ENCODE data around the gene SYNJ2.

Gene SYNJ2

GRCh38 chr6:158030380-158031300 is 49.0 kb downstream of the SYNJ2 start:
- no peak for DNase-seq

DNA sequence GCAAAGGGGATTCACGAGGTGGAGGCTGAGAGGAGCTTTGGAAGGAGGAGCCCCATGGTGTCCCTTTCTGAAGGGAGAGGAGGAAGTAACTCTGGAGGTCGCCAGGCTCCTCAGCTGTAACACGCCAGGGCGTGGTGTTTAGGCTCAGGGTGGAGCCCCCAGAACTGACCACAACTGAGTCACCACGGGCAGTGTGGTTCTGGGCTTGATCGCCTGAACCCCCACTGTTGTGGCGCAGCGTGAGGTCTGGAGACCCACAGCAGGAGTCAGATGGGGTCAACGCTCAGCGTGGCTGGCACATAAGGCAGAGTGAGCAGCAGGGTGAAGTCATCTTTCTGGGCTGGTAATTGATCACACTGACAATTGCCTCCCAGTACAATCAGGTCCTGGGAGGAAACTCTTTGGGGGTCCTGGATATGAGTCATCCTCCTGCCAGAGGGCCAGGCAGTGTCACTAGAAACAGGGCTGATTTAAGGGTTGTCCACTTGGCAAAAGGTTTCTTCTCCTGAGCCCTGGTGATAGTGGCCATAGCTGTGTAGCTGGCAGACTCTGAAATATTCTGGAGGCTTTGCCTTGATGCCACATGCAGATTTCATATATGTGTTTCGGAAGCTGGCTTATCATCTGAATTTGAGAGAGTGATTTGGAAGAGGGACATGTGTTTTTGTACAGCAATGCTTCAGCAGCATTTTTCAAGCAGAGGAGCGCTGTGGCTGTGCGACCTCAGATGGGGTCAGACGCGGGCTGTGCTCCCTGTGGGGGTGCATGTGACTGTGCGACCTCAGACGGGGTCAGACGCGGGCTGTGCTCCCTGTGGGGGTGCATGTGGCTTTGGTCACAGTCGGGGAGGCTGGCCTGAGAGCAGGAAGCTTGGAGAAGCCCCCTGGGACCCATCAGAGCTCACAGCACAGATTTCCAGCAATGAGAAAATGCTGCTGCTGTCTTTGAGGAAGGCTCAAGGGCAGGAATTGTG is 50.0 kb downstream of the SYNJ2 start:
- DNase-seq = no peak

DNA sequence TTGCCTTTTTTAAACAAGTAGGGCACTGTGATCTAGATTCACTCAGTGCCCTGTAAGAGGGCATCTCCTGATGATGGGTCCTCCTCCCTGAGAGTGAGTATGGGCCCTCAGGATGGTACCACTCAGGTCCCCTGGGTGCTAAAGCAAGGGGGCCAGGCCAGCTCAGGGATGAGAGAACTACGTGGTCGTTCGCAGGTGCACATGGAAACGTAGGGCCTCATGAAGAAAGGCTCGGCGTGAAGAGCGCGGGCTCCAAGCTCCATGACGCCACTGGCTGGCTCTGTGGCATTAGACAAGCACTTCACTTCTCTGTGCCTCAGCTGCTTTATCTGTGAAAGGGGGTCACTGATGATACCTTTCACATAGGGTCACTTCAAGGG is 50.7 kb downstream of the SYNJ2 start:
- DNase-seq = no peak

DNA sequence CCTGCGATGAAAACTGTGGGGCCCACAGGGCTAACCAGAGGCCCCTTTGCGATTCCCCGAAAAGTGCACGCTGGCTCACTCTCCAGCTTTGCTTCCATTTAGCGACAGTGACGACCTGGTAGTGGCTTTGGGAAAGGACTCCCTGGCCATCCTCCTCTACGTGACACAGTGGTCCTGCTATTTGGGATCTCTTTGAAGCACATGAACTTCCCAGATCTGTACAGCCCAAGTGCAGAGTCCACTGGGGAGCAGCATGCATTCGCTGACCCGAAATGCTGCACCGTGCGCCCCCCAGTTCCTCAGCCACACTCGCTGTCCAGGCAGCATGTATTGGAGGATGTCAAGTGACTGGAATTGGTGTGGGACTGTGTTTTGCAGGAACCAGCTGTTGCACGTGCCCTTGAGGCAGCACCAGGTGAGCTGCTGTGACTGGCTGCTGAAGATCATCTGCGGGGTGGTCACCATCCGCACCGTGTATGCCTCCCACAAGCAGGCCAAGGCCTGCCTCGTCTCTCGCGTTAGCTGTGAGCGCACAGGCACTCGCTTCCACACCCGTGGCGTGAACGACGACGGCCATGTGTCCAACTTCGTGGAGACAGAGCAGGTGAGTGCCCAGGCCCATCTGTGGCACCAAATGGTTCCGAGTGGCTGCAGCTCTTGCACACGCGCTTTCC is 51.6 kb downstream of the SYNJ2 start:
- no peak for DNase-seq

- DNase-seq = no peak
Observed at GRCh38 chr6:158033751-158034702, 52.4 kb downstream of the SYNJ2 start.

DNA sequence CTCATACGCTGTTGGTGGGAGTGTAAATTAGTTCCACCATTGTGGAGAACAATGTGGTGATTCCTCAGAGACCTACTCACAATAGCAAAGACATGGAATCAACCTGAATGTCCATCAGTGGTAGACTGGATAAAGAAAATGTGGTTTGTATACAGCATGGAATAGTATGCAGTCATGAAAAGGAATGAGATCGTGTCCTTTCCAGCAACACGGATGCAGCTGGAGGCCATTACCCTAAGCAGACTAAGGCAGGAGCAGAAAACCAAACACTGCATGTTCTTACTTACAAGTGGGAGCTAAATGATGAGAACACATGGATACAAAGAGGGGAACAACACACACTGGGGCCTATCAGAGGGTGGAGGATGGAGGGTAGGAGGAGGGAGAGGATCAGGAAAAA is 54.6 kb downstream of the SYNJ2 start:
- DNase-seq = no peak

DNA sequence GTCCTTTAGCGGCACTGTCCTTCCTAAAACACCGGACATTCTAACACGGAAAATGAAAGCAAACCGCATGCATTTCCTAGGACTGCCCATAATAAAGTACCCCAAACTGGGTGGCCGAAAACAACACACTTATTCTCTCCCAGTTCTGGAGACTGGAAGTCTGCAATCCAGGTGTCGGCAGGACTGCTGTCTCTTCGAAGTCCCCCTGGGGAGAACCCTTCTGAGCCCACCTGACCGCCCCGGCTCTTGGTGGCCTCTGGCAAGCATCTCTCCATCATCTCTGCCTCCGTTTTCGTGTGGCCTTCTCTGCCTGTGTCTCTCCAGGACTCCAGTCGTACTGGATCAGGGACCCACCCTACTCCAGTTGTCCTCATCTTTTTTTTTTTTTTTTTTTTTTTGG is 55.4 kb downstream of the SYNJ2 start:
- DNase-seq = no peak

GRCh38 chr6:158037771-158038170 is 56.1 kb downstream of the SYNJ2 start:
- no peak for DNase-seq

DNA sequence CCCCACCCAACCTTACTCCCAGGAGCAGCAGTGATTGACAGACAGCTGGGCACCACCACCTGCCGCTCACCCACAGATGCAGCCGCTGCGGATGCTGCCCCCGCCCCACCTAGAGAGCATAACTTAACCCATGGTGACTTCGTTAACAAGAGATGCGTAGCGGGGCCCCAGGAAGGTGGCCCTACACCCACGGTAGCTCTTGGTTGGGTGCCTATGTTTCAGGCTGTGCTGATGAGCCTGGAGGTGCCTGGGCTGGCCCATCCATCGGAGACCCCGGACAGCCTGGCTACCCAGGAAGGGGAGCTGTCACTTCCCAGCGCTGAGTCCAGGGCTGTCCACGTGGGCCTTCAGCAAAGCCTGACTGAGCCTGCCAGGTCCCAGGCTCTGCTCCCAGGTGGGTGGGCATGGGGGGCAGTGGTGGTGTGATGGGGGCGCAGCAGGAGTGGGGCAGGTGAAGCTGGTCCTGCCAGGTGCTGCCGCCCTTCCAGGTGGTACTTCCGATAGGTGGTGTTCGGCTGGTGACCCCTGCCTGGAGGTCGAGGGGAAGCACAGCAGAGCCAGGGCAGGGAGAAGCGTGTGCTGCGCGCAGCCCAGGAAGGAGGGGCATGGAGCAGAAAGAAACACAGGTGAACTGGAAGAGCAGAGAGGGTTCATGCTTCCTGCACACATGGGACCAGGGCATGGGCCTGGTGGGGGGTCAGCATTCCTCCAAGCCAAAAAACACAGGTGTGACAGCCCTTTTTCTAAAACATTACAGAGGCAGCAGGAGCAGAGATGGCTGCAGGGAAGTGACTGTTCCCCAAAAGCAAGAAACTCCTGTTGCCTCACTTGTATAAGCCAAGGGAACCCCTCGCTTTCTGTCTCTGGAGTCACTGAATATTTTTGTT is 56.9 kb downstream of the SYNJ2 start:
- no peak for DNase-seq

GRCh38 chr6:158039178-158039557 is 57.5 kb downstream of the SYNJ2 start:
- no peak for DNase-seq

DNA sequence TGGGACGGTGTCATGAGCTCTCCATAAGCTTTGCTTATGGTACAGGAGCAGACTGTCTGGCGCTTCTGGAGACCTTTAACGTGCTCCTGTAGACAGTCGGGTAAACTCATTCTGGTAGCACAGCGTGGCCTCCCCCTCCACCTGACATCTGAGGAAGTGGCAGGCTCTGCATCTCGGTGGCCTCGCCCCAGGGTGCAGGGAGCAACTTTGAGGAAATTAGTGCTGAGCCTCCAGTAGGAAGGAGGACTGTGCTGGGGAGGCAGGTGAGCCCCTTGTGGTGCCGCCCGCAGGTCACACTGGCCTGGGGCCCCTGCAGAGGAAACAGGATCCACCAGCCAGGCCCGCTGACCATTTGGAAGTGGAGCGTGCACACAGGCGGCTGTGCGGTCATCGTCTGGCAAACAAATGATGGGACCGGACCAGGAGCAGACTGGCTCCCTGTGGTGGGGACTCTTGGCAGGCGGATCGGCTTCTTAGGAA is 57.9 kb downstream of the SYNJ2 start:
- DNase-seq = no peak

DNA sequence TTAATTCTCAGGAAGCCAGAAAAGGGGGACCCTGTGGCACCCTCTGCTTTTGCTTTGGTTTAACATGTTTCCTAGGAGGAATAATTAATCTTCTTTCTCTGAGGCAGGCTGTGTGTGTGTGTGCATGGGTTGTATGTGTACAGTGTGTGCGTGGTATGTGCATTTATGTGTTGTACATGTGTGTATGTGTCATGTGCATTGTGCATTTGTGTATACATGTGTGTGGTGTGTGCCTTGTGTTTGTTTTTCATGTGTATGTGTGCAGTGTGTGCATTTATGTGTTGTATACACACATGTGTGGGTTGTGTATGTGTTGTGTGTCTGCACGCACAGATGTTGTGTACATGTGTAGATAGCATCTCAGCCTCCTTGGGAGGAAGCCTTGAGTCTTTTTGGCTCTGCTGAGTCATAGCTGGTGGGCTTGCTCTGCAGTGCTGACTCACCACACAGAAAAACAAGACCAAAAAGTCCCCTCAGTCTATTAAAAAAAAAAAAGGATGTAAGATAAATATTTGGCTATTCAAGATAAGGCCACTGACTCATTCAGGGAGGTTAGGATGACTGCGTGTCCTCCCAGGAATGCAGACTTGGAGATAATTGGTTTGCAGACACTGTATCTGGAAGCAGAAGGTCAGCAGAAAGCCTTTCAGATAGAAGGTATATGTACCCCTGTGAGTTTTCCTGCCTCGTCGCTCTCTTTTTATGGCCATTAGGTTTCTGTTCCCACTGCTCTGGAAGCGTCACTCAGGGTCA is 58.6 kb downstream of the SYNJ2 start:
- no peak for DNase-seq

DNA sequence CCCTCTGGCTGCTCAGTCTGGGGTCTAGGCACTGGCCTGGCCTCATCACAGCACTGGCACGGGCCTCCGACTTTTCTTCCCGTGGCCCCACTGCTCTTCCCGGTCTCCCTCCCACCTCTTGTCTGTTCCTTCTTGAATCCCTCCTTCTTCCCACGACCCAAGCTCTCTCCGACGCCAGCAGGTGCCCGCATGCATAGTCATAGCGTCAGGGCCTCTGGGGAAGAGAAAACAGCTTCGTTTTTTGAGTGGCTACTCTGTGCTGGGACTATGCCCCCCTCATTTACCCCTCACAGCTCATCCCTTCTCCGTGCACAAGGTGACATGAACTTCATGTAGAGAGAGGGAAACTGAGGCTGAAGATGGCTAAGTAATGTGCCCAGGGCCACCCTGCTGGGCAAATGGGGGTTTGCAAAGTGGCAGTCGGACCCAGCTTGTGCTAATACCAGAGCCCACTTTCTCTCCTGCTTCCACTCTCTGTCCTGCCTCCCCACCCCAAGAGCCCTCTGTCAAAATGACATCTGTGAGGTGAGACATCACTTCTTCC is 59.2 kb downstream of the SYNJ2 start:
- DNase-seq = no peak

DNA sequence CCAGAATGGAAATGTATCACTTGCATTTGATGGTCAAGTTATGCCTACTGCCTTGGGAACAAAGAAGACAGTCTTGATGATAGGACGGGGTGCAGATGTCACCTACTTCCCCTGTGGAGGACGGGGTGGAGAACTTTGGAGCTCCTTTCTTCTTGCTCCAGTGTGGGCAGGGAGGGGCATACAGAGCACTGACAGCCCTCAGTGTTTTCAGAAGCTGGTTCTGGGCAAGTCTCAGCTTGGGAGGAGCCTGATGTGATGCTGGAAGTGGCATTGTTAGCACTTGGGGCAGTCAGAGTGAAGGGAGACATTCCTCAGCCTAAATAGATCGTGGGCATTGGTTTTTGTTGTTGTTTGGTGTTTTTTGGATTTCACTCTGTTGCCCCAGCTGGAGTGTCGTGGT is 59.7 kb downstream of the SYNJ2 start:
- no peak for DNase-seq

DNA sequence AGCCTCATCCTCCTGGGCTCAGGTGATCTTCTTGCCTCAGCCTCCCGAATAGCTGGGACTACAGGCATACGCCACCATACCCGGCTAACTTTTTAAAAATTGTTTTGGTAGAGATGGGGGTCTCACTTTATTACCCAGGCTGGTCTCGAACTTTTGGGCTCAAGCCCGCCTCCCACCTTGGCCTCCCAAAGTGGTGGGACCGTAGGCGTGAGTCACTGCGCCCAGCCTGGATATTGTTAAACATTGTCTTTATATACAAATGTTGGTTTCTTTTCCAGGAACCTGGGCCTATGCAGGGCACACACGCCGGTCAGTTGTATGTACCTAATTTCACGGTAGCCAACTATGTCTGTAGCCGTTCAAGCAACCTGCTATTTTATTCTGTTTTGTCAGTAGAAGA is 60.1 kb downstream of the SYNJ2 start:
- DNase-seq = no peak

DNA sequence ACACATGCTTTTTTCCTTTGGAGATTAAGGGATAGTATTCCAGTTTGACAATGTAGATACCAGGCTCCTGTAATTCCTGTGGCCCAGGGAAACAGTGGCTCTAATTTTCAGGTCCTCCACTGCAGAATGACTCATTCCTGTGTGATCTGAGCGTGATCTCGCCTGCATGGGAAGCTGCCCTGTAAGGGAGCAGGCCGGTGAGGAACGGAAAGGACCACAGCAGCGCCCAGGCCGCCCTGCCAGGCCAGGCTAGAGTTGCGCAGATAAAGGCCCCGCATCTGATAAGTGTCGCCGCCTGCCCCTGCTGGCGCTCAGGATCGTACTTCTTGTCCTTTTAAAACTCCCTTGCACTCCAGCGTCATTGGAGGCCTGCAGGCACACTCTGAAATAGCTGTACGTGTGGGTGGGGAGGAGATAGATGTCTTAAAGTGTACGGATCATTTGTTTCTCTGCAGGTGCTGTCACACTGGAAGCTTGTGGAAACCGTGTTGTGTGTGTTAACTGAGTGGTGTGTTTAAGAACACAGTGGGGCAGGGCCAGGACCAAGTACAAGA is 60.7 kb downstream of the SYNJ2 start:
- no peak for DNase-seq

- DNase-seq = no peak
Observed at GRCh38 chr6:158043008-158043407, 61.3 kb downstream of the SYNJ2 start.

GRCh38 chr6:158043586-158044524 is 62.2 kb downstream of the SYNJ2 start:
- DNase-seq = no peak
